SK-N-SH (cell line): ENCODE data around the gene TSPAN10. TPM values are rescaled to one million over a fixed set of nuclear protein-coding genes. Genes with fewer than 3 reads are reported as not detected.

Experiments used
- CTCF ChIA-PET: fragments of 300-600, 350-600 bp; formaldehyde crosslinking; extraction: SDS; loops from one replicate; lab custom pipeline; 2021; lab: Yijun Ruan, JAX
- POLR2A ChIA-PET: fragments of 350-600 bp; sonication (Branson Sonifier 250); formaldehyde crosslinking; extraction: SDS; loops from one replicate; lab custom pipeline; 2020; ENCODE audit warnings: antibody characterized with exemption, inconsistent platforms; lab: Yijun Ruan, JAX
- DNase-seq: peaks from one replicate; pipeline ENCODE4 v3.0.0; 2012
- H2AFZ ChIP-seq: fragments of 200-600 bp; sonication (generic); 2 replicates; pipeline ENCODE4 v1.8.1; 2016; ENCODE audit warnings: antibody characterized with exemption, mild to moderate bottlenecking, low read depth
- H3F3A ChIP-seq: fragments of 200-600 bp; sonication (generic); replicated peaks from 2 replicates; pipeline ENCODE3; 2016; ENCODE audit warnings: antibody characterized with exemption, mild to moderate bottlenecking; ENCODE audit not compliant: insufficient read depth
- H3K27ac ChIP-seq, 2 experiments: fragments of 200-500 bp in 1 of 2; fragments of 200-600 bp in 1 of 2; sonication (Bioruptor generic) in 1 of 2; sonication (generic), shearing (Covaris generic) in 1 of 2; 2 replicates each; pipeline versions ENCODE4 v1.5.1 to v1.6.1; 2014 to 2016; ENCODE audit warnings: low read depth in 2 of 2, inconsistent platforms in 1 of 2, low read length in 1 of 2, mild to moderate bottlenecking in 1 of 2, mixed read lengths in 1 of 2
- H3K27me3 ChIP-seq: fragments of 200-600 bp; sonication (generic), shearing (Covaris generic); 2 replicates; pipeline ENCODE4 v1.6.1; 2016; ENCODE audit warnings: mixed run types; ENCODE audit not compliant: insufficient read depth
- H3K36me3 ChIP-seq, 2 experiments: fragments of 200-500 bp in 1 of 2; fragments of 200-600 bp in 1 of 2; sonication (Bioruptor generic) in 1 of 2; sonication (generic) in 1 of 2; replicated peaks in 1 of 2; 2 replicates each; pipeline versions ENCODE3 to v1.5.1; 2014 to 2016; ENCODE audit warnings: low read length in 1 of 2, mild to moderate bottlenecking in 1 of 2; ENCODE audit not compliant: insufficient read depth in 2 of 2, control insufficient read depth in 1 of 2
- H3K4me1 ChIP-seq, 2 experiments: fragments of 200-500 bp in 1 of 2; fragments of 200-600 bp in 1 of 2; sonication (Bioruptor generic) in 1 of 2; sonication (generic), shearing (Covaris generic) in 1 of 2; 2 replicates each; pipeline versions ENCODE4 v1.5.1 to v1.6.1; 2014 to 2016; ENCODE audit warnings: low read depth in 1 of 2, low read length in 1 of 2, mixed run types in 1 of 2; ENCODE audit not compliant: insufficient read depth in 2 of 2, control insufficient read depth in 1 of 2
- H3K4me2 ChIP-seq: fragments of 200-600 bp; sonication (generic), shearing (Covaris generic); 2 replicates; pipeline ENCODE4 v1.6.1; 2017; ENCODE audit warnings: mixed run types
- H3K4me3 ChIP-seq, 2 experiments: fragments of 200-500 bp in 1 of 2; fragments of 200-600 bp in 1 of 2; sonication (Bioruptor generic) in 1 of 2; sonication (generic), shearing (Covaris generic) in 1 of 2; 2 replicates each; pipeline versions ENCODE4 v1.5.1 to v1.8.1; 2014 to 2016; ENCODE audit warnings: low read depth in 2 of 2, inconsistent platforms in 1 of 2, low read length in 1 of 2, mild to moderate bottlenecking in 1 of 2, mixed read lengths in 1 of 2, moderate library complexity in 1 of 2
- H3K79me2 ChIP-seq: fragments of 200-600 bp; sonication (generic); 2 replicates; pipeline ENCODE4 v1.8.1; 2017; ENCODE audit warnings: mild to moderate bottlenecking; ENCODE audit not compliant: insufficient read depth
- H3K9ac ChIP-seq: fragments of 200-600 bp; sonication (generic); 2 replicates; pipeline ENCODE4 v1.6.1; 2017; ENCODE audit warnings: mixed run types
- H3K9me2 ChIP-seq: fragments of 200-600 bp; sonication (generic); 2 replicates; pipeline ENCODE4 v1.6.1; 2017; ENCODE audit warnings: mixed run types
- H3K9me3 ChIP-seq: fragments of 200-600 bp; sonication (generic); 2 replicates; pipeline ENCODE4 v1.6.1; 2017; ENCODE audit warnings: mixed run types, mild to moderate bottlenecking, moderate library complexity
- H4K20me1 ChIP-seq: fragments of 200-600 bp; sonication (generic); 2 replicates; pipeline ENCODE4 v1.6.1; 2017; ENCODE audit warnings: mild to moderate bottlenecking, mixed run types; ENCODE audit not compliant: insufficient read depth
- CHD2 ChIP-seq: fragments of 150-350 bp; IDR thresholded peaks from 2 replicates; pipeline ENCODE4 v1.6.1; 2018; ENCODE audit warnings: low read length; ENCODE audit not compliant: partially characterized antibody
- CTCF ChIP-seq: fragments of 200-600 bp; sonication (generic); IDR thresholded peaks from 2 replicates; pipeline ENCODE4 v1.6.1; 2017; ENCODE audit warnings: antibody characterized with exemption, mild to moderate bottlenecking, moderate library complexity
- EP300 ChIP-seq, 2 experiments: IDR thresholded peaks; 2 replicates each; pipeline versions ENCODE4 v1.4.0 to v1.6.1; 2012; ENCODE audit warnings: borderline replicate concordance in 1 of 2, low read depth in 1 of 2, low read length in 1 of 2
- FOXJ3 ChIP-seq: sonication (generic); formaldehyde crosslinking; IDR thresholded peaks from 2 replicates; pipeline ENCODE4 v1.5.1; 2020; ENCODE audit warnings: mild to moderate bottlenecking, missing genetic modification reagents
- FOXM1 ChIP-seq: IDR thresholded peaks from 2 replicates; pipeline ENCODE4 v1.4.0; 2012; ENCODE audit warnings: low read depth, mild to moderate bottlenecking
- GATA2 ChIP-seq: sonication (generic); formaldehyde crosslinking; IDR thresholded peaks from 2 replicates; pipeline ENCODE4 v1.5.0; 2020; ENCODE audit warnings: mild to moderate bottlenecking, missing genetic modification reagents
- JUND ChIP-seq: IDR thresholded peaks from 2 replicates; pipeline ENCODE4 v1.4.0; 2012
- NFIC ChIP-seq: IDR thresholded peaks from 2 replicates; pipeline ENCODE4 v1.4.0; 2012; ENCODE audit warnings: borderline replicate concordance
- NRF1 ChIP-seq: IDR thresholded peaks from 2 replicates; pipeline ENCODE4 v1.6.1; 2012; ENCODE audit warnings: low read depth, mild to moderate bottlenecking, low read length
- RAD21 ChIP-seq: IDR thresholded peaks from 2 replicates; pipeline ENCODE4 v1.6.1; 2012; ENCODE audit warnings: mild to moderate bottlenecking, low read length
- RCOR1 ChIP-seq: fragments of 150-350 bp; IDR thresholded peaks from 2 replicates; pipeline ENCODE4 v1.6.1; 2017; ENCODE audit warnings: antibody characterized with exemption, low read length
- RFX5 ChIP-seq: IDR thresholded peaks from 2 replicates; pipeline ENCODE4 v1.6.1; 2012; ENCODE audit warnings: mild to moderate bottlenecking, improper control_type of control experiment, low read length
- RXRA ChIP-seq: IDR thresholded peaks from 2 replicates; pipeline ENCODE4 v1.4.0; 2012; ENCODE audit warnings: low read depth, mild to moderate bottlenecking, borderline replicate concordance
- SIN3A ChIP-seq: IDR thresholded peaks from 2 replicates; pipeline ENCODE4 v1.6.1; 2012; ENCODE audit warnings: low read depth, mild to moderate bottlenecking, low read length, moderate library complexity, borderline replicate concordance
- TAF1 ChIP-seq: IDR thresholded peaks from 2 replicates; pipeline ENCODE4 v1.6.1; 2012; ENCODE audit warnings: low read depth, mild to moderate bottlenecking, low read length, moderate library complexity, borderline replicate concordance
- TEAD4 ChIP-seq: IDR thresholded peaks from 2 replicates; pipeline ENCODE4 v1.4.0; 2012; ENCODE audit warnings: mild to moderate bottlenecking, borderline replicate concordance; ENCODE audit not compliant: insufficient read depth
- USF1 ChIP-seq: IDR thresholded peaks from 2 replicates; pipeline ENCODE4 v1.4.0; 2012; ENCODE audit warnings: low read depth, borderline replicate concordance
- USF2 ChIP-seq: fragments of 150-350 bp; IDR thresholded peaks from 2 replicates; pipeline ENCODE4 v1.6.1; 2017; ENCODE audit warnings: antibody characterized with exemption, low read length, low read depth, borderline replicate concordance
- WGBS: methylation state at CpG from one replicate; pipeline ENCODE4 v1.1.6; 2017; ENCODE audit warnings: low lambda C conversion rate; 5-methylcytosine and 5-hydroxymethylcytosine counted together
- polyA plus RNA-seq, 3 experiments: library from polyadenylated mRNA; depleted of rRNA; stranded (reverse); fragments of >200 nt; gene quantifications; 2 replicates each; pipeline ENCODE4 v1.2.3, GENCODE V29; 2012
- TF ChIP-seq, protein P1 (sequence below): IDR thresholded peaks from 2 replicates; pipeline ENCODE4 v1.4.0; 2012; ENCODE audit warnings: low read depth, borderline replicate concordance
- TF ChIP-seq, protein P2 (sequence below): fragments of 150-350 bp; IDR thresholded peaks from 2 replicates; pipeline ENCODE4 v1.6.1; 2016; ENCODE audit warnings: mild to moderate bottlenecking, low read depth, low read length

Gene TSPAN10
- polyA plus RNA-seq, 1 of the 3 experiments (the other 2 are of a cell fraction): 6.0 TPM

- H3K4me1 ChIP-seq: peaks cover 18 to 22% of the 10 kb centered on the region in 2 experiments; a peak in 3 of 4 replicates
- H3K9me2 ChIP-seq: no peaks in the 10 kb centered on the region
- no peaks in the 10 kb centered on the region for H3K27me3 ChIP-seq
- H3K9me3 ChIP-seq: no peaks in the 10 kb centered on the region
- TF ChIP-seq, protein P1, sequence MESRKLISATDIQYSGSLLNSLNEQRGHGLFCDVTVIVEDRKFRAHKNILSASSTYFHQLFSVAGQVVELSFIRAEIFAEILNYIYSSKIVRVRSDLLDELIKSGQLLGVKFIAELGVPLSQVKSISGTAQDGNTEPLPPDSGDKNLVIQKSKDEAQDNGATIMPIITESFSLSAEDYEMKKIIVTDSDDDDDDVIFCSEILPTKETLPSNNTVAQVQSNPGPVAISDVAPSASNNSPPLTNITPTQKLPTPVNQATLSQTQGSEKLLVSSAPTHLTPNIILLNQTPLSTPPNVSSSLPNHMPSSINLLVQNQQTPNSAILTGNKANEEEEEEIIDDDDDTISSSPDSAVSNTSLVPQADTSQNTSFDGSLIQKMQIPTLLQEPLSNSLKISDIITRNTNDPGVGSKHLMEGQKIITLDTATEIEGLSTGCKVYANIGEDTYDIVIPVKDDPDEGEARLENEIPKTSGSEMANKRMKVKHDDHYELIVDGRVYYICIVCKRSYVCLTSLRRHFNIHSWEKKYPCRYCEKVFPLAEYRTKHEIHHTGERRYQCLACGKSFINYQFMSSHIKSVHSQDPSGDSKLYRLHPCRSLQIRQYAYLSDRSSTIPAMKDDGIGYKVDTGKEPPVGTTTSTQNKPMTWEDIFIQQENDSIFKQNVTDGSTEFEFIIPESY: no peak
- TF ChIP-seq RFX5 (no peak), TAF1 (no peak), NRF1 (no peak), RAD21 (no peak), CHD2 (no peak), JUND (no peak), NFIC (no peak), RXRA (no peak), EP300 (IDR thresholded peaks at IDR 0.05; ENCODE audit: borderline replicate concordance in 1 of 2, low read depth in 1 of 2, low read length in 1 of 2) (no peak), USF1 (no peak), FOXJ3 (CRISPR knock-in tag) (no peak), FOXM1 (no peak), TEAD4 (no peak), CTCF (no peak), USF2 (no peak), RCOR1 (no peak), SIN3A (no peak), GATA2 (CRISPR knock-in tag) (no peak)
- TF ChIP-seq, protein P2, sequence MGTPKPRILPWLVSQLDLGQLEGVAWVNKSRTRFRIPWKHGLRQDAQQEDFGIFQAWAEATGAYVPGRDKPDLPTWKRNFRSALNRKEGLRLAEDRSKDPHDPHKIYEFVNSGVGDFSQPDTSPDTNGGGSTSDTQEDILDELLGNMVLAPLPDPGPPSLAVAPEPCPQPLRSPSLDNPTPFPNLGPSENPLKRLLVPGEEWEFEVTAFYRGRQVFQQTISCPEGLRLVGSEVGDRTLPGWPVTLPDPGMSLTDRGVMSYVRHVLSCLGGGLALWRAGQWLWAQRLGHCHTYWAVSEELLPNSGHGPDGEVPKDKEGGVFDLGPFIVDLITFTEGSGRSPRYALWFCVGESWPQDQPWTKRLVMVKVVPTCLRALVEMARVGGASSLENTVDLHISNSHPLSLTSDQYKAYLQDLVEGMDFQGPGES: no peak
- TF ChIP-seq, all 33 proteins: peak for 0
- ChIA-PET CTCF (interaction anchor here (1.4 to 2.9 kb wide), 3 partner anchors 11 to 16 kb away, joined by 3 to 12 read pairs (median 7); no protein-coding TSS in a partner anchor), POLR2A (interaction anchor here (0.7 kb wide), 1 partner anchor 39 kb away, joined by 3 read pairs; the partner anchor contains the start of gene MRPL12)
- H3K27ac ChIP-seq: no peak overlapping the region
- no peaks in the 10 kb centered on the region for H4K20me1 ChIP-seq
- H3K4me2 ChIP-seq: no peak overlapping the region
- H3F3A ChIP-seq: peaks cover 7% of the 10 kb centered on the region
- DNase-seq: no peak
- peaks cover 47% of the 10 kb centered on the region for H3K79me2 ChIP-seq
- 81% methylated on average over 7 of the region's 7 CpGs for WGBS
- no peak overlapping the region for H3K4me3 ChIP-seq
- H3K9ac ChIP-seq: no peak overlapping the region
- peaks cover 10 to 17% of the 10 kb centered on the region in 2 experiments for H3K36me3 ChIP-seq
- no peak overlapping the region for H2AFZ ChIP-seq
Observed at GRCh38 chr17:81664051-81664470, 27.1 kb downstream of the TSPAN10 start.
